Measurements from ENCODE around the gene SLC25A26.

DNA sequence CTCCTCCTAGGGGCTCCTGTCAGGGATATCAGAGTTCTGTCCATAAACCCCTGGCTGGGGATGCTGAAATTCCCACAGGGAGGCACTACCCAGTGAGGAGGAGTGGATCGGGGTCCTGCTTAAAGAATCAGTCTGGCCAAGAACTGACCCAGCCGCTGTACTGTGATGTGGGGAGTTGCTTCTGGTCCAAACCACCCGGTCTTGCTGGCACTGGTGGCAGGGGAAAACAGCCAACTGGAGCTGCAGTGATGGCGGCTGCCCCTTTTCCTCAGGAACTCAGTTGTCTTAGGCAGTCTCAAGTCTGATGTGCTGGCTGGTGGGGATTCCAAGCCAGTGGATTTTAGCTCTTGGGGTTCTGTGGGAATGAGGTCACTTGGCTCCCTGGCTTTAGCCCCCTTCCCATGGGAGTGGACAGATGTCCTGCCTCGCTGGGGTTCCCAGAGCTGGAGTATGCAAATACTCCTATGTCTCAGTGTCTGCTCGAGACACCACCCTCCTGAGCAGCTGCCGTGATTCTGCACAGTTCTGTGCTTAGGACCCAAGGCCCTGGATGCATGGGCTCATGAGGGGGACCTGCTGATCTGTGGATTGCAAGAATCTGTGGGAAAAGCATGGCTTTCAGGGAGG is 97.1 kb downstream of the SLC25A26 start:
- TF ChIP-seq POLR2AphosphoS5 (IDR thresholded peaks at IDR 0.05): no peak
- TF ChIP-seq, protein P1, sequence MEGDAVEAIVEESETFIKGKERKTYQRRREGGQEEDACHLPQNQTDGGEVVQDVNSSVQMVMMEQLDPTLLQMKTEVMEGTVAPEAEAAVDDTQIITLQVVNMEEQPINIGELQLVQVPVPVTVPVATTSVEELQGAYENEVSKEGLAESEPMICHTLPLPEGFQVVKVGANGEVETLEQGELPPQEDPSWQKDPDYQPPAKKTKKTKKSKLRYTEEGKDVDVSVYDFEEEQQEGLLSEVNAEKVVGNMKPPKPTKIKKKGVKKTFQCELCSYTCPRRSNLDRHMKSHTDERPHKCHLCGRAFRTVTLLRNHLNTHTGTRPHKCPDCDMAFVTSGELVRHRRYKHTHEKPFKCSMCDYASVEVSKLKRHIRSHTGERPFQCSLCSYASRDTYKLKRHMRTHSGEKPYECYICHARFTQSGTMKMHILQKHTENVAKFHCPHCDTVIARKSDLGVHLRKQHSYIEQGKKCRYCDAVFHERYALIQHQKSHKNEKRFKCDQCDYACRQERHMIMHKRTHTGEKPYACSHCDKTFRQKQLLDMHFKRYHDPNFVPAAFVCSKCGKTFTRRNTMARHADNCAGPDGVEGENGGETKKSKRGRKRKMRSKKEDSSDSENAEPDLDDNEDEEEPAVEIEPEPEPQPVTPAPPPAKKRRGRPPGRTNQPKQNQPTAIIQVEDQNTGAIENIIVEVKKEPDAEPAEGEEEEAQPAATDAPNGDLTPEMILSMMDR (IDR thresholded peaks at IDR 0.05): no peak
- TF ChIP-seq EP300 (IDR thresholded peaks at IDR 0.05): no peak
- TF ChIP-seq POLR2A (IDR thresholded peaks at IDR 0.05): no peak

Data from gastroesophageal sphincter (tissue), 3 donors.